Sigmoid colon (tissue), 3 donors: Measurements from ENCODE around the gene BORCS8.

Source experiments
- POLR2A ChIP-seq, 2 donors: fragments of 450-650 bp; IDR thresholded peaks; one replicate each; pipeline ENCODE4 v1.6.1; 2016; ENCODE audit warnings: antibody characterized with exemption in 2 of 2, mild to moderate bottlenecking in 2 of 2, moderate library complexity in 2 of 2
- TF ChIP-seq, protein P1 (sequence below), 4 experiments: fragments of 450-650 bp in 3 of 4; fragments of 200-600 bp in 1 of 4; IDR thresholded peaks; one replicate each; pipeline ENCODE4 v1.5.1; 2016 to 2019; ENCODE audit warnings: antibody characterized with exemption in 4 of 4, mild to moderate bottlenecking in 3 of 4, moderate library complexity in 2 of 4

DNA sequence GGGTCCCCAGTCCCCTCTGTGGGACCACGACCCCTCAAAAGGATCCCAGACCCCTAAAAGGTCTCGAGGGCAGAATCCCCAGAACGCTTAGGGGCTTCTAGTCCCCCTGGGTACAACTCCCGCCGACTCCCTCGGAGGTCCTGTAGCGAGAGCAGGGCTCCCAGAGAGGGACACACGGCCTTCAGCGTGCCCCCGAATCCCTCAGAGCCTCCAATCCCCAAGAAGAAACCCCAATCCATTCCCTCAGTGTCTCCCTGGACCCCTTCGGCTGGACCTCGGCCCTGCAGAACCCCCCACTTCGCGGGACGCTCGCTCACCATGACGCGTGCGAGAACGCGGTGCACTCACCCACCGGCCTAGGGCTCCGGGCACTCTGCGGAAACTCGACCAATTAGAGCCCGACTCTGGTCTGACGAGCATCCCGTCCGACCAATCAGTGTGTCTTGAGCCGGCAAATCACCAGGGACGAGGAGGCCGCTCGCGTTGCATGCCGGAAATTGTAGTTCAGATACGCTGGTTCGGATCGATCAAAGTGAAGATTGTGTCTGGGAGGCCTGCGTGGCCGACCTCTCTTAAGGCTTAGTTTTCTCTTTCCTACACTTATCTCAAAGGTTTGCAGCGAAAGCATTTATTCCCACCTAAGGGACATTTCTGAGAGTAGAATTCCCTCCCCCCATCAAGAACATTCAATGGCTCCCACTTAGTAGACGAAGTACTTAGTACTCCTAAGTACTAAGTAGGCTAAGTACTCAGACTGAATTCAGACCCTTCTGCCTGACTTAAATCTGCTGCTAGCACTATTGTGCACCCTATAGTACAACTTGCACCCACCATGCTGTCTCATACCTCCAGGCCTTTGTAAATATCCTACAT, 53.6 kb downstream of the BORCS8 start, which contains the start of gene TMEM161A:
- TF ChIP-seq, protein P1, sequence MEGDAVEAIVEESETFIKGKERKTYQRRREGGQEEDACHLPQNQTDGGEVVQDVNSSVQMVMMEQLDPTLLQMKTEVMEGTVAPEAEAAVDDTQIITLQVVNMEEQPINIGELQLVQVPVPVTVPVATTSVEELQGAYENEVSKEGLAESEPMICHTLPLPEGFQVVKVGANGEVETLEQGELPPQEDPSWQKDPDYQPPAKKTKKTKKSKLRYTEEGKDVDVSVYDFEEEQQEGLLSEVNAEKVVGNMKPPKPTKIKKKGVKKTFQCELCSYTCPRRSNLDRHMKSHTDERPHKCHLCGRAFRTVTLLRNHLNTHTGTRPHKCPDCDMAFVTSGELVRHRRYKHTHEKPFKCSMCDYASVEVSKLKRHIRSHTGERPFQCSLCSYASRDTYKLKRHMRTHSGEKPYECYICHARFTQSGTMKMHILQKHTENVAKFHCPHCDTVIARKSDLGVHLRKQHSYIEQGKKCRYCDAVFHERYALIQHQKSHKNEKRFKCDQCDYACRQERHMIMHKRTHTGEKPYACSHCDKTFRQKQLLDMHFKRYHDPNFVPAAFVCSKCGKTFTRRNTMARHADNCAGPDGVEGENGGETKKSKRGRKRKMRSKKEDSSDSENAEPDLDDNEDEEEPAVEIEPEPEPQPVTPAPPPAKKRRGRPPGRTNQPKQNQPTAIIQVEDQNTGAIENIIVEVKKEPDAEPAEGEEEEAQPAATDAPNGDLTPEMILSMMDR (IDR thresholded peaks at IDR 0.05): no peak
- TF ChIP-seq POLR2A (IDR thresholded peaks at IDR 0.05): peak; percentile 38 to 52
